ENCODE results near the gene HOXB5.

- TF ChIP-seq CTCF (IDR thresholded peaks at IDR 0.05) (no peak), ZFX (IDR thresholded peaks at IDR 0.05; ENCODE audit: borderline replicate concordance) (no peak)
Measured at GRCh38 chr17:48633266-48633677, 39.7 kb upstream of the HOXB5 start.
